Small intestine (tissue), 7 donors: Measurements from ENCODE around the gene ELK4. TPM values are rescaled to one million over a fixed set of nuclear protein-coding genes. Genes with fewer than 3 reads are reported as not detected.

ENCODE experiments used
- DNase-seq, 2 donors: peaks; one replicate each; pipeline versions ENCODE4 v3.0.0 to v3.0.0-alpha.2; 2013
- FAIRE-seq: peaks from 2 replicates; lab custom pipeline; 2012; peaks lifted over from hg19 to GRCh38; lab: Jason Lieb, UNC
- H3K27ac ChIP-seq, 3 donors: one replicate each; pipeline ENCODE4 v1.5.1; 2013; ENCODE audit warnings: low read length in 2 of 3, mild to moderate bottlenecking in 2 of 3, control low read depth in 1 of 3, inconsistent platforms in 1 of 3, low read depth in 1 of 3, moderate library complexity in 1 of 3
- H3K27me3 ChIP-seq, 3 donors: one replicate each; pipeline ENCODE4 v1.6.1; 2013; ENCODE audit warnings: low read length in 3 of 3, inconsistent platforms in 1 of 3; ENCODE audit not compliant: control insufficient read depth in 3 of 3, insufficient read depth in 3 of 3
- H3K36me3 ChIP-seq, 3 donors: one replicate each; pipeline ENCODE4 v1.6.1; 2013; ENCODE audit warnings: low read length in 3 of 3, inconsistent platforms in 1 of 3, low read depth in 1 of 3, mild to moderate bottlenecking in 1 of 3, moderate library complexity in 1 of 3; ENCODE audit not compliant: control insufficient read depth in 3 of 3, insufficient read depth in 2 of 3
- H3K4me1 ChIP-seq, 3 donors: one replicate each; pipeline ENCODE4 v1.6.1; 2013; ENCODE audit warnings: low read length in 2 of 3, inconsistent platforms in 1 of 3, low read depth in 1 of 3, mild to moderate bottlenecking in 1 of 3, moderate library complexity in 1 of 3; ENCODE audit not compliant: control insufficient read depth in 3 of 3, insufficient read depth in 2 of 3
- H3K4me3 ChIP-seq, 3 donors: one replicate each; pipeline ENCODE4 v1.5.1; 2013; ENCODE audit warnings: low read length in 3 of 3, control low read depth in 1 of 3, inconsistent platforms in 1 of 3, low read depth in 1 of 3, mild to moderate bottlenecking in 1 of 3, moderate library complexity in 1 of 3
- H3K9me3 ChIP-seq, 2 donors: one replicate each; pipeline ENCODE4 v1.6.1; 2013; ENCODE audit warnings: low read depth in 1 of 2, low read length in 1 of 2; ENCODE audit not compliant: control insufficient read depth in 2 of 2, insufficient read depth in 1 of 2
- WGBS, 3 donors: extraction: QIAGEN DNeasy Blood & Tissue Kit; methylation state at CpG; one replicate each; pipeline ENCODE4 v1.1.7; 2013; 5-methylcytosine and 5-hydroxymethylcytosine counted together
- polyA plus RNA-seq, 4 donors: library from polyadenylated mRNA; stranded (reverse) in 3 of 4; unstranded in 1 of 4; fragments of 200-250 nt in 3 of 4; fragments of 120-200 nt in 1 of 4; gene quantifications; one replicate each; pipeline versions ENCODE4 v1.2.1 to v1.2.3, GENCODE V29; 2013
- donor health status: healthy with polysubstance abuse.
- donor health status: control.
- donor health status: control.
- donor health status: Bipolar disorder and iron deficiency.
- donor health status: healthy.

Gene ELK4
- polyA plus RNA-seq, 4 donors: 2.7 to 14.7 (median 4.5) TPM

DNA sequence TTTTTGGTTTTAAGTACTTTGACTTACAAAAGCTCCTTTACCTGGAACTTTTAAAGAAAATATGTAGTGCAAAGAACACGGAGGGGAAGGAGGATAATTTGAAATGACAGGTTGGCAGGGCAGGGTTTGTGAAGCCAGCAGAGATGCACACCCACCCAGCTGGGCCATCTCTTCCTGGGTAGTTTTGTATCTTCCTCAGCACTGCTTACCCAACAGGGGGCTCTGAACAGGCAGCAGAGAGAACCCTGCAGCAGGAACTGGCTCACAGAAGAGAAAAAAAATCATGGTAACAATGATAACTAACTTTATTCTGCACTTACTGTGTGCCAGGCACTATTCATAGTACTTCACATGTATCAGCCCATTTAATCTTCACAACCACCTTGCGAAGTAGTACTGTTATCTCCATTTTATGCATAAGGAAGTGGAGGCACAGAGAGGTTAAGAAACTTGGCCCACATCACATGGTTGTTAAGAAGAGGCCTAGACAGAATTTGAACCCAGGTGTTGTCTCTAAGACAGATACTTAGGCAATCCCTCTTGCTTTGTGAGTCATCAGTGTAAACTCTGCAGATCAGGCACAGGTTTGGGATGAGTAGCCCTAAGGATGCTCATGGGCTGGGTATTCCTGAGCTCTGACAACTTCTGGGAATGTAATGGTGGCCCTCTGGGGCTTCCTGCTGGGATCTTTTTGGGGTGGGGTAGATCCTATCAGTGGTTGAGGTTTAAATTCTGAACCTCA lies 60.8 kb downstream of the ELK4 start:
- FAIRE-seq: no peak
- no peak for DNase-seq
- WGBS, 3 donors: 70 to 83% (median 78%) methylated on average over 2 of the region's 2 CpGs

DNA sequence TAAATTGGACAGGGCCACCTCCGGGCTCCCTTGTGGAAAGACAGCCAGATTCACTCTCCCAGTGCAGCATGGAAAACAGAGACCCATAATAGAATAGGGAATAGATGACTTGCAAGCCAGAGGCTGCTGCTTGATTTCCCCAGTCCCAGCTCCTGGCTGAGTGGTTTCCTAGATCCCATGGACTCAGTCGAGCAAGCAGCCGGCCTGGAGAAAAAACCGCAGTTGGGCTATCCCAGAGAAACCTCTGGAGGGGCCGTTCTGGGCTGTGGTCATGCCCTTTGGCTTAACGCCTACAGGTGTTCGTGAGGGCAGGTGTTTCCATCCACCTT lies 61.7 kb downstream of the ELK4 start:
- H3K36me3 ChIP-seq: no peaks in the 10 kb centered on the region
- no peaks in the 10 kb centered on the region for H3K9me3 ChIP-seq
- no peak overlapping the region for H3K27ac ChIP-seq
- no peak for FAIRE-seq
- peaks cover 0 to 24% (median 0%) of the 10 kb centered on the region in 3 donors for H3K4me1 ChIP-seq
- peaks cover 2 to 43% (median 15%) of the 10 kb centered on the region in 3 donors for H3K27me3 ChIP-seq
- no peak for DNase-seq
- no peak overlapping the region for H3K4me3 ChIP-seq
- 22 to 64% (median 34%) methylated on average over 7 of the region's 7 CpGs for WGBS, 3 donors

More for the DNA sequence above, 60.8 kb downstream of the ELK4 start:
- Histone ChIP-seq H3K27me3 (peaks cover 2 to 41% (median 15%) of the 10 kb centered on the region in 3 donors), H3K4me3 (no peak overlapping the region), H3K36me3 (no peaks in the 10 kb centered on the region), H3K9me3 (no peaks in the 10 kb centered on the region), H3K4me1 (peaks cover 0 to 21% (median 0%) of the 10 kb centered on the region in 3 donors), H3K27ac (no peak overlapping the region)

DNA sequence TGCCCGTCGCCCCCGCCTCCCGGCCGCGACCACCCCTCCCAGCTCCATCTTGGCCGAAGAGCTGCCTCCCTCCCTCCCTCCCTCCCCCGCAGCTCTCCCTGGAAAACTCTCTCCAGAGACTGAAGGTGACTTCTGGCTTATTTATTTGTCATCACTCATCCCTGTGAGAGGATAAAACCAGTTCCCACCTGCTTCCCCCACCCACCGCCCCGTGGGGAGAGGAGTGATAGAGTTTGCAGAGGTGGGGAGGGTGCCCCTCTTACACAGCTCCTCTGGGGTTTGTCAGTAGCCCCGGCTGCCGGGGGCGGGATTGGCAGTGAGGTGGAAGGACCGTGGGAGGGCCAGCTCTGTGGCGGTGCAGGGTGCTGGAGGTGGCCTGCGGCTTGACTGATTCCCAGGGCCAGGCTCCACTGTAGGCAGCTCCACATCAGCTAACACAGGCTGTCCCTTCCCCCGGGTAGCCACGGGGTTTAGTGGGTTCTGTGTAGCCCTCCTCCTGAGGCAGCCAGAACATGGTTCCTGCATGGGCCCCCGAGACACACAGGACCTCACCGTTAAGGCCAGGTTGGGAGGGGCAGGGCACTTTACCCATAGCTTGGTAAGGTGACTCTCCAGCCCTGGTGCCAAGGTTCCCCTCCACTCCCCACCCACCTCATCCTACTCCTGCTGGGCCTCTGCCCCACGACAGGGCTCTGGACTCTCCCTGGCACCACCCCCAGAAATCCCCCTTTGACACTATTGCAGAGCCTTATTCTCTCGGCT lies 62.2 kb downstream of the ELK4 start:
- Histone ChIP-seq H3K36me3 (no peaks in the 10 kb centered on the region), H3K27me3 (peaks cover 2 to 43% (median 14%) of the 10 kb centered on the region in 3 donors), H3K27ac (no peak overlapping the region), H3K4me3 (peak overlapping the region; percentile 7 to 24 (median 7)), H3K9me3 (no peaks in the 10 kb centered on the region), H3K4me1 (peaks cover 0 to 24% (median 0%) of the 10 kb centered on the region in 3 donors)
- 10 to 26% (median 14%) methylated on average over 14 to 22 of the region's 22 CpGs for WGBS, 3 donors
- no peak for FAIRE-seq
- no peak for DNase-seq

DNA sequence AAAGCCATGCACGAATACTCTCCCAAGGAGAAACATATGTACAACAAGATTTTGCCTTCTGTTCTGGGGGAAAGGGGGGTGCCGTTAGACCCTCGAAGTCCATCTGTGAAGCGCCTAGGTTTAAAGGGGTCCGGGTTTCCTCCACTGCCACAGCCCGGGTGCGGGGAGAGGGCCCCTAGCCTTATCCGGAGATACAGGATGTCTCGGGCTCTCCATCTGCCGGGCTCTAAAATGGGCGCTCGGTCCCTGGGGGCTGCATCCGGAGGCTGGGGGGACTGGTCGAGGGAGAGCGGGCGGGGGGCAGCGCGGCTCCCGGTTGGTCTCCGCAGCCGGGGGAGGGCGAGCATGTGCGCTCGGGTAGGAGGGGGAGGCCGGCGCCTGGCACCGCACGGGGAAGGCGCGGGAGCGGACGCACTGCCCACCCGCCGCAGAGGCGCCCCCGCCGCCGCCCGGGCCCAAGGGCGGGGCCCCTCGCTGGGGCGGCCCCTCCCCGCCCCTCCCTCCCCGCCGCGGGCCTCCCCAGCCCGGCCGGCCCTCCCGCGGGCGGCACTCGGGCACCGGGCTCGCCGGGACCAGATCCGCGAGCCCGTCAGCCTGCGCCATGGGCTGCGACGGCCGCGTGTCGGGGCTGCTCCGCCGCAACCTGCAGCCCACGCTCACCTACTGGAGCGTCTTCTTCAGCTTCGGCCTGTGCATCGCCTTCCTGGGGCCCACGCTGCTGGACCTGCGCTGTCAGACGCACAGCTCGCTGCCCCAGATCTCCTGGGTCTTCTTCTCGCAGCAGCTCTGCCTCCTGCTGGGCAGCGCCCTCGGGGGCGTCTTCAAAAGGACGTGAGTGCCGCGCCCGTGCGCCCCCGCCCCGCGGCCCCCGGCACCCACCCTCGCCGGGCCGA lies 63.1 kb downstream of the ELK4 start:
- no peak overlapping the region for H3K27ac ChIP-seq

DNA sequence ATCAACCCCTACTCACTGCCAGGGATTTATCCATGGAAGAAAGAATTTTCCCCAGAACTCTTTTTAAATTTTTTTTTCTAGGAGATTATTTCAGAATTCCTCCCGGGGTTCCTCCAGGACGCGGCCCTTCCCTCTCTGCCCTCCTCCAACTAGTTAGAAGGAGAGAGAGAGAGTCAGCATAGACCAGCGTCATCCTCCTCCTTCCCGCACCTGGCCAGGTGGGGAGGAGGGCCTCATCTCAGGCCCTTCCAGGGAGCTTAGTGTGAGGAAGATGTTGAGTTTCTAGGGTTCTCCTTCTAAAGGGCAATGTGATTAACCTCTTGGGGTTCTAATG lies 63.7 kb downstream of the ELK4 start:
- Histone ChIP-seq H3K4me1 (peaks cover 0 to 27% (median 0%) of the 10 kb centered on the region in 3 donors), H3K9me3 (no peaks in the 10 kb centered on the region), H3K36me3 (no peaks in the 10 kb centered on the region), H3K27ac (no peak overlapping the region), H3K4me3 (no peak overlapping the region), H3K27me3 (peaks cover 2 to 43% (median 14%) of the 10 kb centered on the region in 3 donors)
- FAIRE-seq (no peak), DNase-seq (no peak)
- 38 to 59% (median 51%) methylated on average over 5 of the region's 5 CpGs for WGBS, 3 donors

More for the DNA sequence above, 63.1 kb downstream of the ELK4 start:
- no peak for FAIRE-seq
- DNase-seq: peak in 1 of 2 donors; percentile 58
- Histone ChIP-seq H3K36me3 (no peaks in the 10 kb centered on the region), H3K9me3 (no peaks in the 10 kb centered on the region), H3K4me3 (peak overlapping the region; percentile 7 to 24 (median 24)), H3K27me3 (peaks cover 2 to 43% (median 14%) of the 10 kb centered on the region in 3 donors), H3K4me1 (peaks cover 0 to 27% (median 0%) of the 10 kb centered on the region in 3 donors)
- WGBS, 3 donors: 3 to 12% (median 6%) methylated on average over 32 to 90 of the region's 90 CpGs

DNA sequence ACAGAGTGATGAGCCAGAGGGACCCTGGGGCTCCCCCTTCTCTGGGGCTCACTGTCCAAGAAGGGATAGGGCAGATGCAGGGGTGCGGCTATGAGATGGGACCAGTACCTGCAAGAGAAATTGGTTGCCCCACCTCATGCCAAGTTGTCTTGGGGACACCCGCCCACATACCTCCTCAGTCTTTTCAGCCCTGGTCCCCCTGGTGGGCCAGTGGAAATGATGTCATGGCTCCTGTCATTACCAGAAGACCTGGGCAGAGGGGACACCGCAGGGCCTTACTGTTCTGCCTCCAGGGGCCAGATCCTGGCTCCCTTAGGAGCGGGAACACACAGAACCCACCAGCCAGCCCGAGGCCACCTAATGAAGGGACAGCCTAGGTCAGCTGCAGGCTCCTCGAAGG lies 64.1 kb downstream of the ELK4 start:
- H3K4me1 ChIP-seq: peaks cover 0 to 27% (median 0%) of the 10 kb centered on the region in 3 donors
- H3K36me3 ChIP-seq: no peaks in the 10 kb centered on the region
- FAIRE-seq (no peak), DNase-seq (no peak)
- peaks cover 2 to 43% (median 15%) of the 10 kb centered on the region in 3 donors for H3K27me3 ChIP-seq
- 86 to 93% (median 90%) methylated on average over 6 of the region's 6 CpGs for WGBS, 3 donors
- H3K27ac ChIP-seq: no peak overlapping the region
- H3K9me3 ChIP-seq: no peaks in the 10 kb centered on the region
- no peak overlapping the region for H3K4me3 ChIP-seq

DNA sequence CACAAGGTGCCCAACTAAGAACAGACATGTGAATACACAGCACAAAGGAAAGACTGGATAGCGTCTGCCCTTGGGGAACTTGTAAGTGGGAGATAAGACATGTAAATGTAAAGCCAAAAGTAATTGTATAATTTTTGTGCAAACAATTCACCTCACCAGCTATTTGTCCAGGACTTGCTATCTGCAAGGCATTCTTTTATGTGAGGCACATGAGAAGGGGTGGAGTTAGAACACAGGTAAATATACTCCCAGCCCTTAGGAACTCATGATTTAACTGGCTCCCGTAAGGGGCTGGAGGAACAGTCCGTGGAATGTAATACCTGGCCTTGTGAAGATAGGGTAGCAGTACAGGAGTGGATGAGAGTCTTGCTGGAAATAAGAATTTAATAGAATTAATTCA lies 66.0 kb downstream of the ELK4 start:
- H3K27me3 ChIP-seq: peaks cover 2 to 38% (median 15%) of the 10 kb centered on the region in 3 donors
- peaks cover 0 to 21% (median 0%) of the 10 kb centered on the region in 3 donors for H3K4me1 ChIP-seq
- DNase-seq (peak; percentile 40 to 74), FAIRE-seq (no peak)
- 16 to 52% (median 29%) methylated on average over 3 of the region's 3 CpGs for WGBS, 3 donors
- no peak overlapping the region for H3K27ac ChIP-seq
- peaks cover 0 to 4% of the 10 kb centered on the region in 2 donors for H3K9me3 ChIP-seq
- no peaks in the 10 kb centered on the region for H3K36me3 ChIP-seq
- no peak overlapping the region for H3K4me3 ChIP-seq
